ENCODE results near the gene OSBPL7. TPM values are rescaled to one million over a fixed set of nuclear protein-coding genes. Genes with fewer than 3 reads are reported as not detected.

Gene OSBPL7
- total and polyA plus RNA-seq, 2 of the 13 experiments (the other 11 are each of a cell fraction or from before 2014, with no cell fraction given), result 4.7 to 6.6 TPM

DNA sequence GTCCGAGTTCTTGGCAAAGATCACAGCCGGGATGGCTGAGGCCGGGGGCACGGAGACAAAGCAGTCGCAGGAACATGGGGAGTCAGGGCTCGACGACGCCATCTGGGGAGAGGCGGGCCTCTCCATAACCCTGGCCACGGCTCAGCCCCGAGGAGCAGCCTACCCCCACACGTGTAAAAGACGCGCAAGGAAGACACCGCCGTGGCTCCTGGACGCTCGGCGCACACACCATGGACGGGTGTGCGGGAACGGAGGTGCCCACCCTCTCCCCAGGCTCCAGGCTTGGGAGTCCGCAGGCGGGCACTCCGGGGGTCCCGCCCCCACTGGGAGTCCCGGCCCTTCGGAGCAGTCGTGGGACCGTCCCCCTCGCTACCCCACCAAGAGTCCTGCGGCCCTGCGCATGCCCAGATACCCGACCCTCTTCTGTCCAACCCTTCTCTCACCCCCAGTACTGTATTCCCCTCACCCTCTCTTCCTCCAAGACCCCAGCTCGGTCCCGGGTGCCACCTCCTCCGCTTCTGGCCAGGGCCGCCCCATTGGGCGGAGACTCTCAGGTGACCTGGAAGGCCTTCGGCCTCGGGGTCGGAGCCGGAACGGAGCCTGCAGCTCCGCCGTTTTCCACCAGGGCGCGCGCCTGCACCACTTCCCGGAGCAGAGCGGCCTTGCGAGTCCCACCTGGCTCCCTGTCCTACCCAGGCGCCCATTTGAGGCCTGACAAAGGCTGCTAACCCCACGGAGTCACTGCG, 19.3 kb upstream of the OSBPL7 start, which contains the start of gene SCRN2 (continued):
- TF ChIP-seq EP300 (IDR thresholded peaks at IDR 0.05; ENCODE audit: low read depth in 2 of 2, low read length in 2 of 2), result 0 out of 4 replicates have a peak, but pooled peaks of 1 of the 2 experiments have one; percentile 15
- no peak for TF ChIP-seq EP300 (CRISPR knock-in tag; IDR thresholded peaks at IDR 0.05; ENCODE audit: borderline replicate concordance)
- peak; percentile 45 for TF ChIP-seq PCBP2 (optimal IDR thresholded peaks at IDR 0.05; ENCODE audit: low read depth, low read length, poor library complexity, severe bottlenecking)
- TF ChIP-seq NFIC (IDR thresholded peaks at IDR 0.05; ENCODE audit: low read length), result no peak
- peak; percentile 85 for TF ChIP-seq RBM39 (IDR thresholded peaks at IDR 0.05; ENCODE audit: low read depth, low read length, poor library complexity, severe bottlenecking)
- TF ChIP-seq ZNF501 (CRISPR knock-in tag; IDR thresholded peaks at IDR 0.05), result peak; percentile 96
- TF ChIP-seq, protein P1, sequence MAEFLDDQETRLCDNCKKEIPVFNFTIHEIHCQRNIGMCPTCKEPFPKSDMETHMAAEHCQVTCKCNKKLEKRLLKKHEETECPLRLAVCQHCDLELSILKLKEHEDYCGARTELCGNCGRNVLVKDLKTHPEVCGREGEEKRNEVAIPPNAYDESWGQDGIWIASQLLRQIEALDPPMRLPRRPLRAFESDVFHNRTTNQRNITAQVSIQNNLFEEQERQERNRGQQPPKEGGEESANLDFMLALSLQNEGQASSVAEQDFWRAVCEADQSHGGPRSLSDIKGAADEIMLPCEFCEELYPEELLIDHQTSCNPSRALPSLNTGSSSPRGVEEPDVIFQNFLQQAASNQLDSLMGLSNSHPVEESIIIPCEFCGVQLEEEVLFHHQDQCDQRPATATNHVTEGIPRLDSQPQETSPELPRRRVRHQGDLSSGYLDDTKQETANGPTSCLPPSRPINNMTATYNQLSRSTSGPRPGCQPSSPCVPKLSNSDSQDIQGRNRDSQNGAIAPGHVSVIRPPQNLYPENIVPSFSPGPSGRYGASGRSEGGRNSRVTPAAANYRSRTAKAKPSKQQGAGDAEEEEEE (CRISPR knock-in tag; IDR thresholded peaks at IDR 0.05; ENCODE audit: borderline replicate concordance), result no peak
- TF ChIP-seq POLR2AphosphoS5 (IDR thresholded peaks at IDR 0.05; ENCODE audit: low read depth, low read length), result peak; percentile 84
- TF ChIP-seq, protein P2, sequence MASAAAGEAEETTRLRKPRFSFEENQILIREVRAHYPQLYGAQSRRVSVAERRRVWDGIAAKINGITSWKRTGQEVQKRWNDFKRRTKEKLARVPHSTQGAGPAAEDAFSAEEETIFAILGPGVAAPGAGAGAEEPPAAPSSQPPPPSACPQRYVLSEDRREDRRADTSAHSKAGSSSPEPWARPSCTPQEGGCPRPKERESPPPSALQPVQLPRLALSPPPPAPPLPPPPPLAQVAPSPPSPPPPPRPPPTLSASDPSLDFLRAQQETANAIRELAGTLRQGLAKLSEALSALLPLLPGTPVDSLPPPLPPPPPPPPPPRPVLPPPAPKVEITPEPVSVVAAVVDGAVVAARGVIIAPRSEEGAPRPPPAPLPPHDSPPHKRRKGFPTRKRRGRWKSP (CRISPR knock-in tag; IDR thresholded peaks at IDR 0.05), result peak; percentile 50; the same call in 1 of the 2 replicates
- TF ChIP-seq, protein P3, sequence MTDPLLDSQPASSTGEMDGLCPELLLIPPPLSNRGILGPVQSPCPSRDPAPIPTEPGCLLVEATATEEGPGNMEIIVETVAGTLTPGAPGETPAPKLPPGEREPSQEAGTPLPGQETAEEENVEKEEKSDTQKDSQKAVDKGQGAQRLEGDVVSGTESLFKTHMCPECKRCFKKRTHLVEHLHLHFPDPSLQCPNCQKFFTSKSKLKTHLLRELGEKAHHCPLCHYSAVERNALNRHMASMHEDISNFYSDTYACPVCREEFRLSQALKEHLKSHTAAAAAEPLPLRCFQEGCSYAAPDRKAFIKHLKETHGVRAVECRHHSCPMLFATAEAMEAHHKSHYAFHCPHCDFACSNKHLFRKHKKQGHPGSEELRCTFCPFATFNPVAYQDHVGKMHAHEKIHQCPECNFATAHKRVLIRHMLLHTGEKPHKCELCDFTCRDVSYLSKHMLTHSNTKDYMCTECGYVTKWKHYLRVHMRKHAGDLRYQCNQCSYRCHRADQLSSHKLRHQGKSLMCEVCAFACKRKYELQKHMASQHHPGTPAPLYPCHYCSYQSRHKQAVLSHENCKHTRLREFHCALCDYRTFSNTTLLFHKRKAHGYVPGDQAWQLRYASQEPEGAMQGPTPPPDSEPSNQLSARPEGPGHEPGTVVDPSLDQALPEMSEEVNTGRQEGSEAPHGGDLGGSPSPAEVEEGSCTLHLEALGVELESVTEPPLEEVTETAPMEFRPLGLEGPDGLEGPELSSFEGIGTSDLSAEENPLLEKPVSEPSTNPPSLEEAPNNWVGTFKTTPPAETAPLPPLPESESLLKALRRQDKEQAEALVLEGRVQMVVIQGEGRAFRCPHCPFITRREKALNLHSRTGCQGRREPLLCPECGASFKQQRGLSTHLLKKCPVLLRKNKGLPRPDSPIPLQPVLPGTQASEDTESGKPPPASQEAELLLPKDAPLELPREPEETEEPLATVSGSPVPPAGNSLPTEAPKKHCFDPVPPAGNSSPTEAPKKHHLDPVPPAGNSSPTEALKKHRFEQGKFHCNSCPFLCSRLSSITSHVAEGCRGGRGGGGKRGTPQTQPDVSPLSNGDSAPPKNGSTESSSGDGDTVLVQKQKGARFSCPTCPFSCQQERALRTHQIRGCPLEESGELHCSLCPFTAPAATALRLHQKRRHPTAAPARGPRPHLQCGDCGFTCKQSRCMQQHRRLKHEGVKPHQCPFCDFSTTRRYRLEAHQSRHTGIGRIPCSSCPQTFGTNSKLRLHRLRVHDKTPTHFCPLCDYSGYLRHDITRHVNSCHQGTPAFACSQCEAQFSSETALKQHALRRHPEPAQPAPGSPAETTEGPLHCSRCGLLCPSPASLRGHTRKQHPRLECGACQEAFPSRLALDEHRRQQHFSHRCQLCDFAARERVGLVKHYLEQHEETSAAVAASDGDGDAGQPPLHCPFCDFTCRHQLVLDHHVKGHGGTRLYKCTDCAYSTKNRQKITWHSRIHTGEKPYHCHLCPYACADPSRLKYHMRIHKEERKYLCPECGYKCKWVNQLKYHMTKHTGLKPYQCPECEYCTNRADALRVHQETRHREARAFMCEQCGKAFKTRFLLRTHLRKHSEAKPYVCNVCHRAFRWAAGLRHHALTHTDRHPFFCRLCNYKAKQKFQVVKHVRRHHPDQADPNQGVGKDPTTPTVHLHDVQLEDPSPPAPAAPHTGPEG (CRISPR knock-in tag; IDR thresholded peaks at IDR 0.05), result no peak
- TF ChIP-seq, protein P4, sequence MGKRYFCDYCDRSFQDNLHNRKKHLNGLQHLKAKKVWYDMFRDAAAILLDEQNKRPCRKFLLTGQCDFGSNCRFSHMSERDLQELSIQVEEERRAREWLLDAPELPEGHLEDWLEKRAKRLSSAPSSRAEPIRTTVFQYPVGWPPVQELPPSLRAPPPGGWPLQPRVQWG (CRISPR knock-in tag; IDR thresholded peaks at IDR 0.05; ENCODE audit: borderline replicate concordance, low read depth), result no peak
- TF ChIP-seq SMYD3 (CRISPR knock-in tag; IDR thresholded peaks at IDR 0.05), result 0 out of 2 replicates have a peak, but pooled peaks have one; percentile 73
- TF ChIP-seq NFYB (CRISPR knock-in tag; IDR thresholded peaks at IDR 0.05), result peak; percentile 77
- 0 out of 2 replicates have a peak, but pooled peaks have one; percentile 34 for TF ChIP-seq MAZ (IDR thresholded peaks at IDR 0.05; ENCODE audit: borderline replicate concordance, low read depth, low read length)
- TF ChIP-seq MAZ (CRISPR knock-in tag; IDR thresholded peaks at IDR 0.05; ENCODE audit: low read depth), result peak; percentile 87
- peak; percentile 16; the same call in 1 of the 2 replicates for TF ChIP-seq ZBTB7A (CRISPR knock-in tag; IDR thresholded peaks at IDR 0.05)
- no peak for TF ChIP-seq BCL6 (CRISPR knock-in tag; IDR thresholded peaks at IDR 0.05)
- no peak for TF ChIP-seq NPAS2 (CRISPR knock-in tag; IDR thresholded peaks at IDR 0.05; ENCODE audit: borderline replicate concordance)
- TF ChIP-seq ADNP (CRISPR knock-in tag; IDR thresholded peaks at IDR 0.05), result peak; percentile 23; the same call in 1 of the 2 replicates
- no peak for TF ChIP-seq FOXK2 (IDR thresholded peaks at IDR 0.05)
- TF ChIP-seq KMT2A (CRISPR knock-in tag; IDR thresholded peaks at IDR 0.05), result no peak

All from HepG2 (cell line).